Stimulated activated naive CD8-positive, alpha-beta T cell treated with anti-CD3 and anti-CD28 coated beads, Interleukin-15, Interleukin-2, amounts not matched to agents 100 ng/mL and 50 ng/mL, for 24 hours (primary cell): Measurements from ENCODE around the gene RGS10.
"Not testable (repeated sequence)": the region's sequence is repeated elsewhere in the genome, so short reads cannot be mapped to it uniquely, and the experiment has no call there.

Experiments
- H3K27ac Mint-ChIP-seq: one replicate; pipeline ENCODE4 v1.8.0; 2021; ENCODE audit warnings: mild to moderate bottlenecking, mixed read lengths
- H3K27me3 Mint-ChIP-seq: one replicate; pipeline ENCODE4 v1.8.0; 2021; ENCODE audit warnings: mixed read lengths
- H3K36me3 Mint-ChIP-seq: one replicate; pipeline ENCODE4 v1.8.0; 2021; ENCODE audit warnings: low read depth, mixed read lengths
- H3K4me1 Mint-ChIP-seq: one replicate; pipeline ENCODE4 v1.8.0; 2021; ENCODE audit warnings: low read depth, mixed read lengths
- H3K4me3 Mint-ChIP-seq: one replicate; pipeline ENCODE4 v1.8.0; 2021; ENCODE audit warnings: mild to moderate bottlenecking, mixed read lengths
- H3K9me3 Mint-ChIP-seq: one replicate; pipeline ENCODE4 v1.8.0; 2021; ENCODE audit warnings: mixed read lengths

RGS10 gene

DNA sequence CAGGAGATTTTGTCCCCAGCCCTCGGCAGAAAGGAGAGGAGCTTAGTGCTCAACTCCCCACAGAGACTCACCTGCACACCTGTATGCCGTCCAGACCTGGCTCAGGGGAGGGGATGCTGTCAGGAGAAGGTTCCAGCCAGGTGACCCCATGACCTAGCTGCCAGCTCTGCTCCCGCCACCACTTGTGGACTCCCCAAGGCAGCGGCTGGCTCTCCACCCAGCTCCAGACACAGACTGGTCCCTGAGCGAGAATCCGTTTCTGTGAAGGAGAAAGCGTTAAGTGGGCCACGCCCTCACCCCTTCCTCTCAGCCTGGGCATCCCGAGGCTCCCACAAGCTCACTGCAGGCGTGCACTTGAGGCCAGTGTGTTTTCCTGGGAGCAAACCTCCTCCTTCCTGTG is 76.4 kb downstream of the RGS10 start:
- no peak overlapping the region for H3K4me3 Mint-ChIP-seq

GRCh38 chr10:119465085-119465484 is 77.4 kb downstream of the RGS10 start:
- H3K9me3 Mint-ChIP-seq = no peaks in the 10 kb centered on the region
- H3K4me3 Mint-ChIP-seq = no peak overlapping the region
- H3K27me3 Mint-ChIP-seq = no peaks in the 10 kb centered on the region
- peaks cover 15% of the 10 kb centered on the region for H3K4me1 Mint-ChIP-seq
- H3K27ac Mint-ChIP-seq = no peak overlapping the region
- H3K36me3 Mint-ChIP-seq = no peaks in the 10 kb centered on the region

More for the DNA sequence above, 76.4 kb downstream of the RGS10 start:
- no peak overlapping the region for H3K27ac Mint-ChIP-seq
- H3K36me3 Mint-ChIP-seq = no peaks in the 10 kb centered on the region
- no peaks in the 10 kb centered on the region for H3K27me3 Mint-ChIP-seq
- peaks cover 15% of the 10 kb centered on the region for H3K4me1 Mint-ChIP-seq
- H3K9me3 Mint-ChIP-seq = no peaks in the 10 kb centered on the region

- peaks cover 15% of the 10 kb centered on the region for H3K4me1 Mint-ChIP-seq
- H3K27ac Mint-ChIP-seq, H3K27me3 Mint-ChIP-seq, H3K4me3 Mint-ChIP-seq, H3K9me3 Mint-ChIP-seq, H3K36me3 Mint-ChIP-seq: not testable (repeated sequence)
Measured at GRCh38 chr10:119463195-119463594, 79.3 kb downstream of the RGS10 start.

DNA sequence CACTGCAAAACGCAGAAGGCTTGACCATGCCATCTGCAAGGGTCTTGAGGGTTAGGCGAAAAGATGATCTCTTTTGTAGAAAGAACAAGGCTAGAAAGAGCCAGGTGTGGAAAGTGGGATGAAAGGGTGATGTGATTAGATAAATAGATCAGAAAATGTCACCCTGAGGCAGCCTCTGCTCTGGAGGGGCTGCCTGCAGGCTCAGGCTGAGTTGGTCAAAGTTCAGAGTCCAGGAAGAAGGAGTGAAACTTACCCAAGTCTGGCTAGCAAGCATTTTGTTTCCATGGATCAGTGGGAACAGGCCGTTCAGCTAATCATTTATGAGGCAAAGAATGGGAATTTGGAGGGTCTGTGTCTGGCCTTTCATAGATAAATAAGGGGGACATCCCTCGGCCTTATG is 79.7 kb downstream of the RGS10 start:
- no peak overlapping the region for H3K4me3 Mint-ChIP-seq
- no peaks in the 10 kb centered on the region for H3K27me3 Mint-ChIP-seq
- no peaks in the 10 kb centered on the region for H3K9me3 Mint-ChIP-seq
- H3K4me1 Mint-ChIP-seq = peaks cover 15% of the 10 kb centered on the region
- H3K27ac Mint-ChIP-seq = no peak overlapping the region
- no peaks in the 10 kb centered on the region for H3K36me3 Mint-ChIP-seq

GRCh38 chr10:119461923-119462322 is 80.6 kb downstream of the RGS10 start:
- Mint-ChIP-seq H3K36me3 (no peaks in the 10 kb centered on the region), H3K9me3 (no peaks in the 10 kb centered on the region), H3K4me3 (no peak overlapping the region), H3K27ac (no peak overlapping the region), H3K4me1 (peaks cover 14% of the 10 kb centered on the region), H3K27me3 (no peaks in the 10 kb centered on the region)

DNA sequence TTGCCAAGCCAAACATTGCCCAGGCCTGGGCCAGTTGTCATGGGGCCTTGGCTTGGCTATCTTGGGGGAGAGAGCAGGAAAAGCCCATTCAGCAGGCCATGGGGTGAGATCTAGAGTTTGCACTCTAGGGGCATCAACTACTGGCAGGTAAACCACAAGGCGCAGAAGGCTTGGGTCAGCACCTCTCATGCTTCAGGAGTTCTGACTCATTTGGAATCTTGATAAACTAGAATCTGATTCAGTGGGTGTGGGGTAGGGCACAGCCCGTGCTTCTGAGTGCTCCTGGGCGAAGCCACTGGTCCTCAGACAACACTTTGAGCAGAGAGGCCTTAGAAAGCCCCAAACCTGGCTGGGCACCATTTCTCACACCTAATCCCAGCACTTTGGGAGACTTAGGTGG is 81.1 kb downstream of the RGS10 start:
- H3K27me3 Mint-ChIP-seq = no peaks in the 10 kb centered on the region
- peaks cover 8% of the 10 kb centered on the region for H3K4me1 Mint-ChIP-seq
- no peak overlapping the region for H3K27ac Mint-ChIP-seq
- no peak overlapping the region for H3K4me3 Mint-ChIP-seq
- H3K36me3 Mint-ChIP-seq = no peaks in the 10 kb centered on the region
- H3K9me3 Mint-ChIP-seq = no peaks in the 10 kb centered on the region

- no peaks in the 10 kb centered on the region for H3K36me3 Mint-ChIP-seq
- no peaks in the 10 kb centered on the region for H3K9me3 Mint-ChIP-seq
- no peaks in the 10 kb centered on the region for H3K27me3 Mint-ChIP-seq
- no peak overlapping the region for H3K27ac Mint-ChIP-seq
- H3K4me1 Mint-ChIP-seq = peaks cover 6% of the 10 kb centered on the region
- no peak overlapping the region for H3K4me3 Mint-ChIP-seq
Measured at GRCh38 chr10:119460369-119461195, 81.9 kb downstream of the RGS10 start.

- H3K36me3 Mint-ChIP-seq = no peaks in the 10 kb centered on the region
Measured at GRCh38 chr10:119459681-119460340, 82.7 kb downstream of the RGS10 start.

DNA sequence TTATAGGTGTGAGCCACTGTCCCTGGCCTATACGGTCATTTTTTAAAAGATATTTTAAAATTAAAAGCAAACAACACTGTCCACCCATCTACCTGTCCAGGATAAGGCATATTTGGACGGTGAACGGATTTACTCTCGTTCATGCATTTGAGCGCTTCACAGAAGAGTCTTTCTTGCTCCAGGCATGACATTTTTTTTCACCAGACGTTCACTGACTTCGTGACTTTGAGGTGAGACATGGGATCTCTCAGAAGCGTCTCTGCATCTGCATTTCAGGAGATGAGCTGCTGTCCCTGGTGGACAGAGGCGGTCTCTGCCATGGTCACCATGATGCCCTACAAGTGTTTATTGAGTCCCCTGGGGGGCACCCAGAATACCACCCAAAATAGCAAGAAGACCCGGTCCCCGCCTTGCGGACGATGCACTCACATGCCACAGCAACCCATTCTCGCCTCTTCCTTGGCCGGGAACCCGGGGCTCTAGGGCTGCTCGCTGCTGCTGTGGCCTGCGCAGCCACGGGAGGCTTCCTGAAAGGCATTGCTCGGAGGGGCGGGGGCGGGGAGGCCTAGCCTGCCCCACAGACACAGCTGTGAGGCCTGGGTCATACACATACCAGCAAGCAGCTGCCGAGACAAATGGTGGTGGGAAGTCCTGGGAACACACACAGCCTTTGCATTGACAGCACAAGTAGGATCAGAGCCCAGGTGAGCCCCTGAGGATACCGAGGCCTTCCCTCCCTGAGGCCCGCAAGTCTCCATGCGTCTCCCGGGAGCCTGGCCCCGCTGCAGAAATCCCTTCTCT is 84.4 kb downstream of the RGS10 start:
- Mint-ChIP-seq H3K4me1 (peaks cover 6% of the 10 kb centered on the region), H3K27me3 (no peaks in the 10 kb centered on the region), H3K27ac (no peak overlapping the region), H3K9me3 (no peaks in the 10 kb centered on the region), H3K36me3 (no peaks in the 10 kb centered on the region), H3K4me3 (no peak overlapping the region)

More at GRCh38 chr10:119459681-119460340, 82.7 kb downstream of the RGS10 start:
- Mint-ChIP-seq H3K4me1 (peaks cover 6% of the 10 kb centered on the region), H3K4me3 (no peak overlapping the region), H3K27ac (no peak overlapping the region), H3K9me3 (no peaks in the 10 kb centered on the region), H3K27me3 (no peaks in the 10 kb centered on the region)

DNA sequence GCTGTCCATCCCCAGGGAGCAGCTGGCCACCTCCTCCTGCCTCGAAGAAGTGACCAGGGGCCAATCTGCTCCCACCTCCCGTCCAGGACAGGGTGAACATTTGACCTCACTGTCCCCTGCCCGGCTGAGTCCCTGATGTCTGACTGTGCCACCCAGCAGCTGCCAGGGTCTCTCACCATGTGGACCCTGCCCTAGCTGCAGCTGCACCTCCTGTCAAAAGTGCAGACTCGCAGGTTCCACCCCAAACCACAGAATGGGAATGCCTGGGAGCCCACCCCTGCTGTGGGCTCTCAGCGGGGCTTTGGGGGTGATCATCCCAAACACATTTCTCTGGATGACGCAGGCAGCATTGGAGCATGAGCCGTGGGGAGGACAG is 86.1 kb downstream of the RGS10 start:
- Mint-ChIP-seq H3K27me3 (no peaks in the 10 kb centered on the region), H3K4me1 (peaks cover 6% of the 10 kb centered on the region), H3K9me3 (no peaks in the 10 kb centered on the region), H3K4me3 (no peak overlapping the region), H3K27ac (no peak overlapping the region), H3K36me3 (no peaks in the 10 kb centered on the region)

DNA sequence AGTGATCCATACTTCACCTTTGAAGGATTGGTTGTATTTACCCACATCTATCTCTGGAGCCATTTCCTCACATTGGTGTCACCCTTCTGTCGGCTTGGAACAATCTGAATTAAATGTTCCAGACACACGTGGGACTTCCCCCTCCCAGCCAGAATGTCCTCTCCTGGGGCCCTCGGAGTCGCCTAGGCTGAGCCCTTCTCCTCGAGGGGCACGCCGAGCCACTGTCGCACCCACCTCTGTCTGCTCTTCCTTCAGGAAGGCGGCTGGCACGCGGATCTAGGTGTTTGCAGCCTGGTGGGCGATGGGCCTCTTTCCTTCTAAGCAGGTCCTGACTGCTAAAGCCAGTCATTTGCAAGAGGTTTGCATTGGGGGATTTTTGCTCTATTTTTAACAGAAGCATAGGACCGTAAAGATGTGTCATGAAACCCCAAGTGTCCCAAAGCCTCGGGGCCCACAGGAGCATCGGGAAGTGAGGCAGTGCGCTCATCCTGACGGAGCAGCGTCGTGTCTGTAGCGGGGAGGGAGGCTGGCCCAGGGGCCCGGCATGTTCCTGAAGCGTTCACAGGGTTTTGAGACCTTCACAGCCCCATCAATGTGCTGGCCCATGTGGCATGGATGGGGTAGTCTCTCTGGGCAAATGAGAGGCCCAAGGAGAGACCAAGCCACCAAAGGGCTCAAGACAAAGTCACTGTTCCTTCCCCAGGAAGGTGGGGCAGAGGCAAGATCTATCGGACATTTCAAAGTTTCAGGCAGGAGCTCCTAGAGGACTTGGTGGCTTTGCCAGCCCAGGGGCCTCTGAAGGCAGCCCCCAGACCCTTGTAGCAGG is 86.7 kb downstream of the RGS10 start:
- Mint-ChIP-seq H3K36me3 (no peaks in the 10 kb centered on the region), H3K4me1 (peaks cover 6% of the 10 kb centered on the region), H3K4me3 (no peak overlapping the region), H3K27me3 (no peaks in the 10 kb centered on the region), H3K9me3 (no peaks in the 10 kb centered on the region), H3K27ac (no peak overlapping the region)

DNA sequence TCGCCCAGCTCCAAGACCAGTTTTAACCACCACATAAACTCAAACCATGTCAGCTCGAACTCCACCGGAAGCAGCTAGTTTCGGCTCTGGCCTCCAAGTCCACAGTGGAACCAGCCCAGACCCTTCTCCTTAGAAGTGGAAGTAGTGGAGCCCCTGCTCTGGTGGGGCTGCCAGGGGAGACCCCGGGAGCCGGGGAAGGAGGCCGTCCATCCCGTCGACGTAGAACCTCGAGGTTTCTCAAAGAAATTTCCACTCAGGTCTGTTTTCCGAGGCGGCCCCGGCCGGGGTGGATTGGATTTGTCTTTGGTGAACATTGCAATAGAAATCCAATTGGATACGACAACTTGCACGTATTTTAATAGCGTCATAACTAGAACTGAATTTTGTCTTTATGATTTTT is 87.5 kb downstream of the RGS10 start:
- no peak overlapping the region for H3K4me3 Mint-ChIP-seq
- H3K27ac Mint-ChIP-seq = no peak overlapping the region
- H3K9me3 Mint-ChIP-seq = no peaks in the 10 kb centered on the region
- no peaks in the 10 kb centered on the region for H3K36me3 Mint-ChIP-seq
- H3K27me3 Mint-ChIP-seq = no peaks in the 10 kb centered on the region
- peaks cover 6% of the 10 kb centered on the region for H3K4me1 Mint-ChIP-seq

DNA sequence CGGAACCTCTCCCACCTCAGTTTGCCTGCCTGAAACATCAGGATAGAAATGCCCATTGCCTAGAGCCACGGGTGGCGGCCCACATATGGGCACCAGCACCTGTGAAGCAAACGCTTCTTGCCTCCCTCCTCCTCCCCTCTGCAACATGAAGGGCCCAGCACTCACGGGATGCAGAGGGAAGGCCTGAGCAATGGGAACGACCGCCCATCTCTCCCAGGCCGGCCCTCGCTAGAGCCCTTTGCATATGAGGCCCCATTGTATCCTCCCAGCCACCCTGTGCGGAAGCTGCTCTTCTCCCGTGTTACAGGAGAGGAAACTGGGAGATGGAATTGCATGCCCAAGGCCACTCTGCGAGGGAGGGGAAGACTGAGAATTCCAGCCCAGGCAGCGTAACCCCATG is 88.2 kb downstream of the RGS10 start:
- H3K4me3 Mint-ChIP-seq = no peak overlapping the region
- no peaks in the 10 kb centered on the region for H3K36me3 Mint-ChIP-seq
- H3K9me3 Mint-ChIP-seq = no peaks in the 10 kb centered on the region
- H3K27me3 Mint-ChIP-seq = no peaks in the 10 kb centered on the region
- no peak overlapping the region for H3K27ac Mint-ChIP-seq
- peaks cover 6% of the 10 kb centered on the region for H3K4me1 Mint-ChIP-seq

DNA sequence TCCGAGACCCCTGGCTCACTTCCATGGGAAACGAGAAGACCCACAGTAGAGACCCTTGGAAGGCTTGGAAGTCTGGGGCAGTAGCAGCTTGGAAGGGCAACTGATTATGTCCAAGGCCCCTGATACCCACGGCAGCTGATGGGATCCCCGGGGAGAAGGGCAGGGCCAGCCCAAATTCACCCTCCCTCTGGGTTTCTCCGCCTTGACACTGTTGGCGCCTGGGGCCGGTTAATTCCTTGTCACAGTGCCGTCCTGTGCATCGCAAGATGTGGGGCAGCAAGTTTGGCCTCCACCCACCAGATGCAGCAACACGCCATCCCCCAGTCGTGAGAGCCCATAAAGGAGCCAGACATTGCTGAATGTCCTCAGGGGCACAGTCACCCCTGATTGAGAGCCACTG is 89.2 kb downstream of the RGS10 start:
- no peaks in the 10 kb centered on the region for H3K9me3 Mint-ChIP-seq
- no peaks in the 10 kb centered on the region for H3K27me3 Mint-ChIP-seq
- H3K27ac Mint-ChIP-seq = no peak overlapping the region
- no peak overlapping the region for H3K4me3 Mint-ChIP-seq
- H3K4me1 Mint-ChIP-seq = peaks cover 6% of the 10 kb centered on the region
- H3K36me3 Mint-ChIP-seq = no peaks in the 10 kb centered on the region
